ENCODE data around the gene CDH16. TPM values are rescaled to one million over a fixed set of nuclear protein-coding genes. Genes with fewer than 3 reads are reported as not detected.
"Not testable (repeated sequence)": the region's sequence is repeated elsewhere in the genome, so short reads cannot be mapped to it uniquely, and the experiment has no call there.

Gene CDH16
- total and polyA plus RNA-seq, 2 donors: not detected

- no peak overlapping the region for H3K27ac ChIP-seq (ENCODE audit: low read depth)
- no peaks in the 10 kb centered on the region for H3K36me3 ChIP-seq (ENCODE audit: insufficient read depth)
- DNase-seq (ENCODE audit: extremely low spot score): no peak
- H3K4me1 ChIP-seq (ENCODE audit: insufficient read depth): no peaks in the 10 kb centered on the region
- peak overlapping the region; percentile 84 for H3K4me3 ChIP-seq (ENCODE audit: low read depth, low read length)
- 4% methylated on average over 23 of the region's 23 CpGs for WGBS
Observed at GRCh38 chr16:66881014-66881417, 37.7 kb downstream of the CDH16 start.

GRCh38 chr16:66880288-66881013, 38.2 kb downstream of the CDH16 start, which contains the start of gene PDP2:
Gene PDP2, plus strand, starts transcription at chr16:66880515. Its CDS starts 3,770 bp downstream, at chr16:66884285.
- Histone ChIP-seq H3K36me3 (ENCODE audit: insufficient read depth) (no peaks in the 10 kb centered on the region), H3K4me3 (ENCODE audit: low read depth, low read length) (peak within 1 kb of the TSS; percentile 84), H3K4me1 (ENCODE audit: insufficient read depth) (no peaks in the 10 kb centered on the region), H3K27ac (ENCODE audit: low read depth) (no peak within 1 kb of the TSS)
- peak; percentile 88 for DNase-seq (ENCODE audit: extremely low spot score)
- under 1% methylated on average over 58 of the region's 58 CpGs for WGBS

DNA sequence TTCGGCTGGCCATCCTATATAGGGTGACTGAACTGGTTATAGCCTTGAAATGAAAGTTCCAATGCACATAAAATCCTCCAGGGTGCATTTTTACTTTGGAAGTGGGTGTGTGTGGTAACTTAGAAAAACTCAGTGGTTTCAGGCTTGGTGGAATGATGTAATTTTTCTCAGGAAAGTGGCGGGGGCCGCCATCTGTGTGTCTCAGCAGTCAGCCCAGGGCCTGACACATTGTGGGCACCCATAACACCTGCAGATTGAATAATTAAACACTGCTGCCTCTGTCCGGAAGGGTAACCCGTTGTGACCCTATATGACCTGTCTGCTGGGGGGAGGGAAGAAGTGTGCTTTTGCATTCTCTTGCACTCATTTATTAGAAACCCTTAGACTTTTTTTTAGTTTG, 40.6 kb downstream of the CDH16 start:
- no peak for DNase-seq (ENCODE audit: extremely low spot score)
- Histone ChIP-seq H3K4me1 (ENCODE audit: insufficient read depth) (no peaks in the 10 kb centered on the region), H3K4me3 (ENCODE audit: low read depth, low read length) (no peak overlapping the region), H3K36me3 (ENCODE audit: insufficient read depth) (no peaks in the 10 kb centered on the region), H3K27ac (ENCODE audit: low read depth) (no peak overlapping the region)
- 66% methylated on average over 5 of the region's 5 CpGs for WGBS

- no peak overlapping the region for H3K4me3 ChIP-seq (ENCODE audit: low read depth, low read length)
- no peak for DNase-seq (ENCODE audit: extremely low spot score)
- no peaks in the 10 kb centered on the region for H3K4me1 ChIP-seq (ENCODE audit: insufficient read depth)
- WGBS: 73% methylated on average over 1 of the region's 1 CpG
- no peaks in the 10 kb centered on the region for H3K36me3 ChIP-seq (ENCODE audit: insufficient read depth)
- H3K27ac ChIP-seq (ENCODE audit: low read depth): no peak overlapping the region
Observed at GRCh38 chr16:66874079-66874775, 44.5 kb downstream of the CDH16 start.

DNA sequence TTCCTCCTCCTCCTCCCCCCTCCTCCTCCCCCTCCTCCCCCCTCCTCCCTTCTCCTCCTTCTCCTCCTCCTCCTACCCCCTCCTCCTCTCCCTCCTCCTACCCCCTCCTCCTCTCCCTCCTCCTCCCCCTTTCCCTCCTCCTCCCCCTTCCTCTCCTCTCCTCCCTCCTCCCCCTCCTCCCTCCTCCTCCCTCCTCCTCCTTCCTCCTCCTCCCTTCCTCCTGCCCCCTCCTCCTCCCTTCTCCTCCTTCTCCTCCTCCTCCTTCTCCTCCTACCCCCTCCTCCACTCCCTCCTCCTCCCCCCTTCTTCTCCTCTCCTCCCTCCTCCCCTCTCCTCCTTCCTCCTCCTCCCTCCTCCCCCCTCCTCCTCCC, 45.0 kb downstream of the CDH16 start:
- no peaks in the 10 kb centered on the region for H3K4me1 ChIP-seq (ENCODE audit: insufficient read depth)
- DNase-seq (ENCODE audit: extremely low spot score): no peak
- no peak overlapping the region for H3K27ac ChIP-seq (ENCODE audit: low read depth)
- no peaks in the 10 kb centered on the region for H3K36me3 ChIP-seq (ENCODE audit: insufficient read depth)
- H3K4me3 ChIP-seq (ENCODE audit: low read depth, low read length): no peak overlapping the region

- no peaks in the 10 kb centered on the region for H3K4me1 ChIP-seq (ENCODE audit: insufficient read depth)
- peak; percentile 46 for DNase-seq (ENCODE audit: extremely low spot score)
- peak overlapping the region; percentile 22 for H3K4me3 ChIP-seq (ENCODE audit: low read depth, low read length)
- WGBS: 4% methylated on average over 39 of the region's 39 CpGs
- H3K27ac ChIP-seq (ENCODE audit: low read depth): no peak overlapping the region
- H3K36me3 ChIP-seq (ENCODE audit: insufficient read depth): no peaks in the 10 kb centered on the region
Observed at GRCh38 chr16:66872943-66873684, 45.6 kb downstream of the CDH16 start.

- Histone ChIP-seq H3K36me3 (ENCODE audit: insufficient read depth) (no peaks in the 10 kb centered on the region), H3K4me3 (ENCODE audit: low read depth, low read length) (no peak overlapping the region), H3K27ac (ENCODE audit: low read depth) (no peak overlapping the region), H3K4me1 (ENCODE audit: insufficient read depth) (no peaks in the 10 kb centered on the region)
- WGBS: 51% methylated on average over 4 of the region's 4 CpGs
- DNase-seq (ENCODE audit: extremely low spot score): no peak
Observed at GRCh38 chr16:66872559-66872942, 46.1 kb downstream of the CDH16 start.

DNA sequence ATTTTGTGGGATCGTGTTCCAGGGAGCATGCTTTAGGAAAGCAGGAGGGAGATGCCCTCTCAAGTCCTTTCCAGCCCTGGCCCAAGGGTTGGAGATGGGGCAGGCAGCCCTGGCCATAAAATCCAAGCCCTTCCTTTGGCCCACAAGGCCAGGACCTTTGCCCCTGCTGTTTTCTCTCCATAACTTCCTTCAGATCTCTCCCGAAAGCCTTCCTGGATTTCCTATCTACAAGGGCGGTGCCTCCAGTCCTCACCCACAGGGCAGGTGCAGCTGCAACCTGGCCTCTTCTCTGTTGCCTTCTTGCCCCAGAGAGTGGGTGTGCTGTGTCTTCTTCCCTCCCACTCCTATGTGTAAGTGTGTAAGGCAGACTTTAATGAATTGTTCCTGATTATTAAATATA, 46.8 kb downstream of the CDH16 start:
- no peak overlapping the region for H3K4me3 ChIP-seq (ENCODE audit: low read depth, low read length)
- H3K4me1 ChIP-seq (ENCODE audit: insufficient read depth): no peaks in the 10 kb centered on the region
- no peaks in the 10 kb centered on the region for H3K36me3 ChIP-seq (ENCODE audit: insufficient read depth)
- DNase-seq (ENCODE audit: extremely low spot score): no peak
- 90% methylated on average over 3 of the region's 3 CpGs for WGBS
- no peak overlapping the region for H3K27ac ChIP-seq (ENCODE audit: low read depth)

GRCh38 chr16:66871363-66871762, 47.3 kb downstream of the CDH16 start:
- not testable (repeated sequence) for H3K4me1 ChIP-seq (ENCODE audit: insufficient read depth); H3K27ac ChIP-seq (ENCODE audit: low read depth); DNase-seq (ENCODE audit: extremely low spot score); H3K4me3 ChIP-seq (ENCODE audit: low read depth, low read length); H3K36me3 ChIP-seq (ENCODE audit: insufficient read depth)
- WGBS: 96% methylated on average over 2 of the region's 2 CpGs

DNA sequence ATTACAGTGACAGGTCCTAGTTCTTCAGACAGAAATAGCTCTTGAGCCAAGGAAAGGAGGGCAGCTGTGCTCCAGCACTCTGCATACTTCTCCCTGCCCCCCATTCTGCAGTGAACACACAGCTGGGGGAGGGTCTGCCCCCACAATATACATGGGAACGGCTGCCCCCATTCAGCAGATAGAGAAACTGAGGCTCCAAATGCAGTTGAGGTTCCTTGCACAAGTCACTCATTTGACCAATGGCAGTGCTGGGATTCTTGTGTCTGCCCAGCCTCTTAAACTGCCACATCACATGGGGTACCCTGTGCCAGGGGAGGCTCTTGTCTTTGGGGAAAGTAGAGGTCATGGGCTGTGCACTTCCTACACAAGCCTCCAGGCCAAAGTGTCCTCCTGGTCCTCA, 49.3 kb downstream of the CDH16 start:
- Histone ChIP-seq H3K4me1 (ENCODE audit: insufficient read depth) (no peaks in the 10 kb centered on the region), H3K27ac (ENCODE audit: low read depth) (no peak overlapping the region), H3K36me3 (ENCODE audit: insufficient read depth) (no peaks in the 10 kb centered on the region), H3K4me3 (ENCODE audit: low read depth, low read length) (no peak overlapping the region)
- whole genome bisulfite sequencing: 89% methylated on average over 1 of the region's 1 CpG
- no peak for DNase-seq (ENCODE audit: extremely low spot score)

GRCh38 chr16:66863707-66864106, 55.0 kb downstream of the CDH16 start:
- no peak overlapping the region for H3K27ac ChIP-seq (ENCODE audit: low read depth)
- no peaks in the 10 kb centered on the region for H3K4me1 ChIP-seq (ENCODE audit: insufficient read depth)
- DNase-seq (ENCODE audit: extremely low spot score): no peak
- H3K36me3 ChIP-seq (ENCODE audit: insufficient read depth): no peaks in the 10 kb centered on the region
- no peak overlapping the region for H3K4me3 ChIP-seq (ENCODE audit: low read depth, low read length)

DNA sequence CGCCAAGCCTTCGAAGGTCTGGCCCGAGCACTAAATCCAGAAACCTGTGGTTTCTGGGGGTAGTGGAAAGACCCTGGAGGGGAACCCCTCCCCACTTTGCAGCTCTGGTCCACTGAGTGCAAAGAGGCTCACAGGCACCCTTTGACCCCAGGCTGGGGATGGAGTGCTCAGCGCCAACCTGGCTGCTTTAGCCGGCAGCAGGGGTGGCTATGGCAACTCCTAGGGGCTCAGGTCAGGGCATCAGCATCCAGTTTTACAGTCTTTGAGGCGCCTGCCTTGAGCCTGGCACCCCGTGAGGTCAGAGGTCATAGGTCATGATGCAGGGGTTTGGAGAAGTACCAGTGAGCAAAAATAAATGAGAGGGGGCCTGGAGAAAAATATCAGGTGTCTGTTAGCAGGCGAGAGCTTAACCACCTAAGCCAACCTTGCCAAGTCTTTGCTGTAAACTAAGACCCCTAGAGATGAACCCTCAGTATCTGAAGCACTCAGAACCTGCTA, 56.6 kb downstream of the CDH16 start:
- no peak for DNase-seq (ENCODE audit: extremely low spot score)

DNA sequence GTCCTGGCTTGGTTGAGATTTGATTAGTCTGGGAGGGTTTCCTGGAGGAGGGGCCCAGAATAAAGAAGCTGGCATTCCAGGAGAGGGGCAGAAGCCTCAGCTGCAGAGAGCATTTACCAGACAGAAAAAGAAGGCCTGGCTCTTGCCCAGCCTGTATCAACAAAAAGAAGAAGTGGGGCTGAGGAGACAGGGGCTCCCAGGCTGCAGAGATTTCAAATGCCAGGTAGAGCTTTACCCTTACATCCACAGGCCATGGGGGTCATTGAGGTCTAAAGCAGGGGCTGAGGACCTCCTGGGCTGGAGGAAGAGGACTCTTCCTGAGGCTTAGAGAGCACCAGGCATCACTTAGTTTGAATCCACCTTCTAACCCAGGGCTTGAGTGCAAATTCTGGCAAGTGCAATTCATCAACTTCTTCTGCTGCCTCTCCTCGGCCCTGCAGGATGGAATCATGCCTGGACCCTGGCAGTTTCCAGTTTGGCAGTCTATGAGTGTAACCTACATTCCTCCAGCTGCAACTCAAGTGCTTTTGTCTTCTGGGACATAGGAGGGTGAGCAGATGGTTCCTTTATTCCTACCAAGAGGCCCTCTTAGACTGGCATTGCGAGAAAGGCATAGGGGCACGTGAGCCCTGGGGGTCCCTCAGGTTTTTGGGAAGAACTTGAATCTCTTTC, 59.2 kb downstream of the CDH16 start:
- Histone ChIP-seq H3K36me3 (ENCODE audit: insufficient read depth) (no peaks in the 10 kb centered on the region), H3K4me3 (ENCODE audit: low read depth, low read length) (no peak overlapping the region), H3K4me1 (ENCODE audit: insufficient read depth) (no peaks in the 10 kb centered on the region), H3K27ac (ENCODE audit: low read depth) (no peak overlapping the region)
- 77% methylated on average over 3 of the region's 3 CpGs for WGBS
- DNase-seq (ENCODE audit: extremely low spot score): no peak

More for the DNA sequence above, 56.6 kb downstream of the CDH16 start:
- H3K27ac ChIP-seq (ENCODE audit: low read depth): no peak overlapping the region
- no peaks in the 10 kb centered on the region for H3K4me1 ChIP-seq (ENCODE audit: insufficient read depth)
- 87% methylated on average over 8 of the region's 8 CpGs for WGBS
- no peak overlapping the region for H3K4me3 ChIP-seq (ENCODE audit: low read depth, low read length)
- H3K36me3 ChIP-seq (ENCODE audit: insufficient read depth): no peaks in the 10 kb centered on the region

Data from urinary bladder (tissue), 4 donors.